Type B pancreatic cell (in vitro differentiated cells): ENCODE results near the gene RHOG. TPM values are rescaled to one million over a fixed set of nuclear protein-coding genes. Genes with fewer than 3 reads are reported as not detected.
A peak's percentile ranks its signal among the peaks of the same experiment; 100 is the strongest.

Source experiments
- DNase-seq: peaks from one replicate; pipeline ENCODE4 v3.0.0; 2021; ENCODE audit warnings: mixed read lengths; ENCODE audit not compliant: unreplicated experiment; ENCODE audit errors: extremely low spot score
- H3K27ac Mint-ChIP-seq: 2 replicates; pipeline ENCODE4 v1.8.0; 2021; ENCODE audit warnings: mild to moderate bottlenecking, mixed read lengths
- H3K27me3 Mint-ChIP-seq: 2 replicates; pipeline ENCODE4 v1.8.0; 2021; ENCODE audit warnings: mixed read lengths
- H3K36me3 Mint-ChIP-seq: 2 replicates; pipeline ENCODE4 v1.8.0; 2021; ENCODE audit warnings: mixed read lengths
- H3K4me1 Mint-ChIP-seq: one replicate; pipeline ENCODE4 v1.8.0; 2021; ENCODE audit warnings: mixed read lengths; ENCODE audit not compliant: unreplicated experiment
- H3K4me3 Mint-ChIP-seq: 2 replicates; pipeline ENCODE4 v1.8.0; 2021; ENCODE audit warnings: mild to moderate bottlenecking, mixed read lengths
- H3K9me3 Mint-ChIP-seq: 2 replicates; pipeline ENCODE4 v1.8.0; 2021; ENCODE audit warnings: mixed read lengths
- total RNA-seq: library from RNA; stranded (reverse); gene quantifications from 2 replicates; pipeline ENCODE4 v1.2.1, GENCODE V29; 2021; ENCODE audit warnings: low replicate concordance
- TF ChIP-seq, protein P1 (sequence below): fragments of 200-600 bp; sonication (generic); conservative IDR thresholded peaks from 2 replicates; pipeline ENCODE4 v1.5.0; 2021; ENCODE audit warnings: antibody characterized with exemption, mild to moderate bottlenecking

RHOG gene
- total RNA-seq, 1 donor from 2014 or later: 30.8 TPM

DNA sequence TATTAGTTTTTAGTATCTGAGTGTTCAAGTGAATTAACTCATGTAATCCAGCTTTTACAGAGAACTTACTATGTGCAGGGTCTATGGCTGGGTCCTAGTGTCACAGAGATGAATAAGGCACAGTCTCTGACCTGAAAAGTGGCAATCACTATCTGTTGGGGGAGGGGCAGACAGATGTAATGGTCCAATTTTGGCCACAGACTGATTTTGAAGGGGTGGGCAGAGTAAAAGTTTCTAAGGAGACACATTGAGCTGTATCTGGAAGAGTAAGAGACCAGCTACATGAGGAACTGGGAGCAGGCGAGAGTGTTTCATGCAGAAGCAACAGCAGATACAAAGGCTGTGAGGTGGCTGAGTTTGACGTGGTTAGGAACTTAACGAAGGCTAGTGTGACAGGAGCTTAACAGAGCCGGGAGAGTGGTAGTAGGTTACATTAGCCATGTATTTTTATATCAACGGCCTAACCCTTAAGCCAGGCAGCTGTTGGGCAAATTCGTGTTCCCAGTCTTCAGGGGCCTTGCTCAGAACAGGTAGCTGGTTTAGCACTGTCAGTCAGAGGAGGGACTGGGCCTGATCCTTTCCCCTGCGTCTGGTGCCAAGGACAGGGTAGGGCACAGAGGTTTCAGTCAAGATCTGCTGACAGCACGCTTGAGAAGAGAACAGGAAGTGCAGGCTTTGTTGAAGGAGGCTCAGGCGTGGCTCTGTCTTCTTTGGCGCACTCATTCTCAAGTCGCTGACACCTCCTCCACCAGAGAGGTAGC, 13.3 kb upstream of the RHOG start:
- H3K27ac Mint-ChIP-seq: peak overlapping the region; percentile 99
- H3K4me3 Mint-ChIP-seq: peak overlapping the region; percentile 90
- H3K4me1 Mint-ChIP-seq: peaks cover 27% of the 10 kb centered on the region
- TF ChIP-seq, protein P1, sequence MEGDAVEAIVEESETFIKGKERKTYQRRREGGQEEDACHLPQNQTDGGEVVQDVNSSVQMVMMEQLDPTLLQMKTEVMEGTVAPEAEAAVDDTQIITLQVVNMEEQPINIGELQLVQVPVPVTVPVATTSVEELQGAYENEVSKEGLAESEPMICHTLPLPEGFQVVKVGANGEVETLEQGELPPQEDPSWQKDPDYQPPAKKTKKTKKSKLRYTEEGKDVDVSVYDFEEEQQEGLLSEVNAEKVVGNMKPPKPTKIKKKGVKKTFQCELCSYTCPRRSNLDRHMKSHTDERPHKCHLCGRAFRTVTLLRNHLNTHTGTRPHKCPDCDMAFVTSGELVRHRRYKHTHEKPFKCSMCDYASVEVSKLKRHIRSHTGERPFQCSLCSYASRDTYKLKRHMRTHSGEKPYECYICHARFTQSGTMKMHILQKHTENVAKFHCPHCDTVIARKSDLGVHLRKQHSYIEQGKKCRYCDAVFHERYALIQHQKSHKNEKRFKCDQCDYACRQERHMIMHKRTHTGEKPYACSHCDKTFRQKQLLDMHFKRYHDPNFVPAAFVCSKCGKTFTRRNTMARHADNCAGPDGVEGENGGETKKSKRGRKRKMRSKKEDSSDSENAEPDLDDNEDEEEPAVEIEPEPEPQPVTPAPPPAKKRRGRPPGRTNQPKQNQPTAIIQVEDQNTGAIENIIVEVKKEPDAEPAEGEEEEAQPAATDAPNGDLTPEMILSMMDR: no peak
- DNase-seq: no peak
- no peaks in the 10 kb centered on the region for H3K9me3 Mint-ChIP-seq
- no peaks in the 10 kb centered on the region for H3K27me3 Mint-ChIP-seq
- H3K36me3 Mint-ChIP-seq: no peaks in the 10 kb centered on the region

DNA sequence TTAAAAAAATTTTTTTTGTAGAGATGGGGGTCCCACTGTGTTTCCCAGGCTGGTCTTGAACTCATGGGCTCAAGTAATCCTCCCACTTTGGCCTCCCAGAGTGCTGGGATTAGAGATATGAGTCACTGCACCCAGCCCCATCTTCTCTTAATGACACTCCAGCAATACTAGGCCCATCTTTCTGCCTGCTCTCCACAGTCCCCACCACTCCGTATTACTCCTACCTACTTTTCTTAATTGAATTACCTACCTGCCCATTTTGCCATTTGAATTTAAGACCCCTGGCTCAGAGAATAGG, 12.7 kb upstream of the RHOG start:
- TF ChIP-seq, protein P1: no peak
- Mint-ChIP-seq H3K27me3 (no peaks in the 10 kb centered on the region), H3K27ac (peak overlapping the region; percentile 99), H3K4me3 (no peak overlapping the region), H3K9me3 (no peaks in the 10 kb centered on the region), H3K36me3 (no peaks in the 10 kb centered on the region), H3K4me1 (peaks cover 22% of the 10 kb centered on the region)
- DNase-seq: no peak

DNA sequence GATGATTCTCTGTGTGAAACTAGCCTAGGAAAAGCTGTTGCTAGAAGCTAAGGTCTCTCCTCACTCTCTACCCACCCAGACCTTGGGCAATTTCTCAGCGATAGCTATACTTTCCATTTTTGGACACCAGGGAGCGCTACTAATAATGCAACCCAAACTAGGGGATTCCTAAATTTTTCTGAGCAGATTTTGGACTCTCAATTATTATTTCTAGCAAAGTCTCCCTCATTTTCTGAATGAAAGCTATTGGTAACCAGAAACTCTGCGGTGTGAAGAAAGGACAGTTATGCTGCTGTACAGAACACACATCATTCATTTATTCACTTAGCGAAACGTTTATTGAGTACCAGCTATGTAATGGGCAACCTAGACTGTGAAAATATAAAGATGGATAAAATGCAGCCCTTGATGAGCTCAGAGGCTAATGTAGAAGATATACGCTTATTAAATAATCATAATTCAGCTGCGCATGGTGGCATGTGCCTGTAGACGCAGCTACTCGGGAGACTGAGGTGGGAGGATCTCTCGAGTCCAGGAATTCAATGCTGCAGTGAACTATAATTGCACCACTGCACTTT, 8.6 kb upstream of the RHOG start:
- no peak for DNase-seq
- Mint-ChIP-seq H3K4me3 (no peak overlapping the region), H3K36me3 (no peaks in the 10 kb centered on the region)

GRCh38 chr11:3845670-3846069, 4.9 kb upstream of the RHOG start:
- DNase-seq: no peak
- no peaks in the 10 kb centered on the region for H3K27me3 Mint-ChIP-seq
- H3K9me3 Mint-ChIP-seq: no peaks in the 10 kb centered on the region
- no peak overlapping the region for H3K4me3 Mint-ChIP-seq
- H3K36me3 Mint-ChIP-seq: no peaks in the 10 kb centered on the region
- no peak overlapping the region for H3K27ac Mint-ChIP-seq
- H3K4me1 Mint-ChIP-seq: peaks cover 4% of the 10 kb centered on the region
- TF ChIP-seq, protein P1: no peak

More for the DNA sequence above, 8.6 kb upstream of the RHOG start:
- TF ChIP-seq, protein P1: peak; percentile 82
- no peak overlapping the region for H3K27ac Mint-ChIP-seq
- no peaks in the 10 kb centered on the region for H3K27me3 Mint-ChIP-seq
- H3K4me1 Mint-ChIP-seq: peaks cover 5% of the 10 kb centered on the region
- H3K9me3 Mint-ChIP-seq: no peaks in the 10 kb centered on the region

DNA sequence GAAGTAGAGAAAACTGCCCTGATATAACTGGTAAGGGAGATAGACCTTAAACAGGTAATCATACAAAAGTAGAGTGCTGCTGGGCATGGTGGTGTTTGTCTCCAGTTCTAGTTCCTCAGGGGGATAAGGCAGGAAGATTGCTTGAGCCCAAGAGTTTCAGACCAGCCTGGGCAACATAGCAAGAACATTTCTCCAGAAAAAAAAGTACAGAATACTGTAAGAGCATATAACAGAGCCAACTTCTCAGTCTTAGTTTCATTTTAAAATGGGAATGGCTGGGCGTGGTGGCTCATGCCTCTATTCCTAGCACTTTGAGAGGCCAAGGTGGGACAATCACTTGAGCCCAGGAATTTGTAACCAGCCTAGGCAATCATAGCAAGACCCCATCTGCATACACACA, 4.5 kb upstream of the RHOG start:
- no peak for DNase-seq
- Mint-ChIP-seq H3K27me3 (no peaks in the 10 kb centered on the region), H3K4me3 (no peak overlapping the region)

More for the DNA sequence above, 4.5 kb upstream of the RHOG start:
- no peaks in the 10 kb centered on the region for H3K9me3 Mint-ChIP-seq
- H3K36me3 Mint-ChIP-seq: no peaks in the 10 kb centered on the region
- no peak overlapping the region for H3K27ac Mint-ChIP-seq
- H3K4me1 Mint-ChIP-seq: peaks cover 4% of the 10 kb centered on the region
- TF ChIP-seq, protein P1: no peak
